Activated CD8-positive, alpha-beta T cell treated with anti-CD3 and anti-CD28 coated beads for 36 hours (primary cell): ENCODE results near the gene ZDHHC24. TPM values are rescaled to one million over a fixed set of nuclear protein-coding genes. Genes with fewer than 3 reads are reported as not detected.

Experiments used
- ATAC-seq: fragments of 200-7000 bp; cut with Tn5 transposase; one replicate; pipeline ENCODE4 v1.10.0; 2021; ENCODE audit warnings: mild to moderate bottlenecking, moderate library complexity
- CTCF ChIA-PET: fragments of 350-600 bp; sonication (Branson Sonifier 250); formaldehyde crosslinking; loops from one replicate; lab custom pipeline; 2021; ENCODE audit warnings: antibody characterized with exemption; lab: Charles Lee
- POLR2A ChIA-PET: fragments of 350-600 bp; sonication (Branson Sonifier 250); formaldehyde crosslinking; loops from one replicate; lab custom pipeline; 2021; ENCODE audit warnings: antibody characterized with exemption; lab: Charles Lee
- DNase-seq: peaks from one replicate; pipeline ENCODE4 v3.0.0-alpha.2; 2020
- H3K27ac Mint-ChIP-seq: one replicate; pipeline ENCODE4 v1.8.0; 2021; ENCODE audit warnings: mild to moderate bottlenecking, mixed read lengths
- H3K27me3 Mint-ChIP-seq: one replicate; pipeline ENCODE4 v1.8.0; 2021; ENCODE audit warnings: mixed read lengths
- H3K36me3 Mint-ChIP-seq: one replicate; pipeline ENCODE4 v1.8.0; 2021; ENCODE audit warnings: low read depth, mixed read lengths
- H3K4me1 Mint-ChIP-seq: one replicate; pipeline ENCODE4 v1.8.0; 2021; ENCODE audit warnings: low read depth, mixed read lengths
- H3K4me3 Mint-ChIP-seq: one replicate; pipeline ENCODE4 v1.8.0; 2021; ENCODE audit warnings: mild to moderate bottlenecking, moderate library complexity, mixed read lengths
- H3K9me3 Mint-ChIP-seq: one replicate; pipeline ENCODE4 v1.8.0; 2021; ENCODE audit warnings: mixed read lengths
- intact Hi-C: fragments of 100-400 bp; cut with micrococcal nuclease; formaldehyde crosslinking; loops from one replicate; pipeline ENCODE4 v1.10.0; 2022
- total RNA-seq, 2 experiments: library from RNA; stranded (reverse); gene quantifications; one replicate each; pipeline ENCODE4 v1.2.3, GENCODE V29; 2021
- TF ChIP-seq, protein P1 (sequence below): fragments of 200-600 bp; IDR thresholded peaks from one replicate; pipeline ENCODE4 v1.8.0; 2022; ENCODE audit warnings: antibody characterized with exemption, mild to moderate bottlenecking

The ZDHHC24 gene
- total RNA-seq, 2 experiments from 2014 or later, result 13.2 to 14.0 TPM

DNA sequence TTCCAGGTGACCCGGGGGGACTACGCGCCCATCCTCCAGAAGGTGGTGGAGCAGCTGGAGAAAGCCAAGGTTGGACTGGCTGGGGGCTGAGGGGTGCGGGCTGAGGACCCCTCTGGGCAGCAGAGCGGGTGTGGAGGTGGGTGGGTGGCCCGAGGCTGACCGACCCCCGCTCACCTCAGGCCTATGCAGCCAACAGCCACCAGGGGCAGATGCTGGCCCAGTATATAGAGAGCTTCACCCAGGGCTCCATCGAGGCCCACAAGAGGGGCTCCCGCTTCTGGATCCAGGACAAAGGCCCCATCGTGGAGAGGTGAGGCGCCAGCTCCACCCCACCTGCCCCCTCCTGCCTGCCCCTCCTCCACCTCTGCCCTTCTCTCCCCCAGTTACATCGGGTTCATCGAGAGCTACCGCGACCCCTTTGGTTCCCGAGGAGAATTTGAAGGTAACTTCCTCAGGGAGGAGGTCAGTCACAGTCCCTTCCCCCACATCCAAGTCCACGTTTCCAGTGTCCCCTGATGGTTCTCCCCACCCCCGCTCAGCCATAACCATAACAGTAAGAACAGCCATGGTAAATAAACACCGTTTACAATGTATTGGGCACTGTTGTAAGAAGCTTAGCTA, 54.4 kb downstream of the ZDHHC24 start:
- ChIA-PET CTCF (interaction anchor here (0.6 to 1.8 kb wide), 5 partner anchors 12 to 401 kb away, joined by 3 to 5 read pairs (median 3); no protein-coding TSS in a partner anchor), POLR2A (interaction anchor here (0.8 to 2.5 kb wide), 3 partner anchors 11 to 50 kb away, joined by 3 to 11 read pairs (median 3); partner anchors contain the start of gene DPP3)
- ATAC-seq, result peak; percentile 55
- no peaks in the 10 kb centered on the region for H3K9me3 Mint-ChIP-seq
- H3K27me3 Mint-ChIP-seq, result no peaks in the 10 kb centered on the region
- no peak overlapping the region for H3K27ac Mint-ChIP-seq
- no peaks in the 10 kb centered on the region for H3K4me1 Mint-ChIP-seq
- TF ChIP-seq, protein P1, sequence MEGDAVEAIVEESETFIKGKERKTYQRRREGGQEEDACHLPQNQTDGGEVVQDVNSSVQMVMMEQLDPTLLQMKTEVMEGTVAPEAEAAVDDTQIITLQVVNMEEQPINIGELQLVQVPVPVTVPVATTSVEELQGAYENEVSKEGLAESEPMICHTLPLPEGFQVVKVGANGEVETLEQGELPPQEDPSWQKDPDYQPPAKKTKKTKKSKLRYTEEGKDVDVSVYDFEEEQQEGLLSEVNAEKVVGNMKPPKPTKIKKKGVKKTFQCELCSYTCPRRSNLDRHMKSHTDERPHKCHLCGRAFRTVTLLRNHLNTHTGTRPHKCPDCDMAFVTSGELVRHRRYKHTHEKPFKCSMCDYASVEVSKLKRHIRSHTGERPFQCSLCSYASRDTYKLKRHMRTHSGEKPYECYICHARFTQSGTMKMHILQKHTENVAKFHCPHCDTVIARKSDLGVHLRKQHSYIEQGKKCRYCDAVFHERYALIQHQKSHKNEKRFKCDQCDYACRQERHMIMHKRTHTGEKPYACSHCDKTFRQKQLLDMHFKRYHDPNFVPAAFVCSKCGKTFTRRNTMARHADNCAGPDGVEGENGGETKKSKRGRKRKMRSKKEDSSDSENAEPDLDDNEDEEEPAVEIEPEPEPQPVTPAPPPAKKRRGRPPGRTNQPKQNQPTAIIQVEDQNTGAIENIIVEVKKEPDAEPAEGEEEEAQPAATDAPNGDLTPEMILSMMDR, result peak; percentile 32
- no peak for DNase-seq
- intact Hi-C loops, result no loop called here
- peaks cover 23% of the 10 kb centered on the region for H3K36me3 Mint-ChIP-seq
- no peak overlapping the region for H3K4me3 Mint-ChIP-seq

DNA sequence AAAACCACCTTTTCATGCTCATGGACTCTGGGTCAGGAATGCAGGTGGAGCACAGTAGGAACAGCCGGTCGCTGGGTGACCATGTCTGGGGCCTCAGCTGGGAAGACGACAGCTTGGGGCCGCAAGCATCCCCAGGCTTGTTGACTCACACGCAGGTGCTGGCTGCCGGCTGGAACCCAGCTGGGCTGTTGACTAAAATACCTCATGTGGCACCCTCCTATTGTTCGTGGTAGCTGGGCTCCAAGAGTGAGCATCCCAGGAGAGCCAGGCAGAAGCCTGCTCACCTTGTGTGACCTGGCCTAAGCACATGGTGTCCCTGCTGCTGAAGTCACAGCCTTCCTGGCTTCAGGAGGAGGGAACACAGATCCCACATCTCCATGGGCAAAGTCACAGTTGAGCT, 56.2 kb downstream of the ZDHHC24 start:
- TF ChIP-seq, protein P1, result no peak
- DNase-seq (no peak), ATAC-seq (no peak)
- no peak overlapping the region for H3K4me3 Mint-ChIP-seq
- H3K27ac Mint-ChIP-seq, result no peak overlapping the region
- H3K4me1 Mint-ChIP-seq, result peaks cover 2% of the 10 kb centered on the region
- peaks cover 16% of the 10 kb centered on the region for H3K36me3 Mint-ChIP-seq
- no peaks in the 10 kb centered on the region for H3K9me3 Mint-ChIP-seq
- ChIA-PET POLR2A (interaction anchor here (0.6 kb wide), 1 partner anchor 21 kb away, joined by 3 read pairs; the partner anchor contains the start of gene BBS1), CTCF (interaction anchor here (0.8 kb wide), 1 partner anchor 189 kb away, joined by 3 read pairs; no protein-coding TSS in a partner anchor)
- intact Hi-C loops, result loop anchor here (10.0 kb wide), 1 partner anchor 55 kb away; the partner anchor contains the start of genes ACTN3 and ZDHHC24
- H3K27me3 Mint-ChIP-seq, result no peaks in the 10 kb centered on the region

DNA sequence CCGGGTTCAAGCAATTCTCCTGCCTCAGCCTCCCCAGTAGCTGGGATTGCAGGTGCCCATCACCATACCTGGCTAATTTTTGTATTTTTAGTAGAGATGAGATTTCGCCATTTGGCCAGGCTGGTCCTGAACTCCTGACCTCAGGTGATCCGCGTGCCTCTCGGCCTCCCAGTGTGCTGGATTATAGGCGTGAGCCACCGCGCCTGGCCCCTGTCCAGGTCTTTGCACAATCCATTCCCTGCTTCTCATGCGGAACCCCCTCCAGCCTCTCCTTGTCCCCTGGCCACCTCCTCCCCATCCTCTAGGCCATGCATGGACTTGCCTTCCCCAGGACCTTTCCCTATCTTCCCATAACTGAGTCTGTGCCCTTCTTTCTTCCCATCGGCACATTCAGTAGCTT, 56.9 kb downstream of the ZDHHC24 start:
- peaks cover 16% of the 10 kb centered on the region for H3K36me3 Mint-ChIP-seq
- no peaks in the 10 kb centered on the region for H3K9me3 Mint-ChIP-seq
- intact Hi-C loops, result loop anchor here (10.0 kb wide), 1 partner anchor 56 kb away; the partner anchor contains the start of genes ACTN3 and ZDHHC24
- no peak for ATAC-seq
- ChIA-PET CTCF (no interaction called here), POLR2A (interaction anchor here (0.6 kb wide), 1 partner anchor 21 kb away, joined by 3 read pairs; the partner anchor contains the start of gene BBS1)
- no peak for DNase-seq
- no peak overlapping the region for H3K27ac Mint-ChIP-seq
- peaks cover 3% of the 10 kb centered on the region for H3K4me1 Mint-ChIP-seq
- TF ChIP-seq, protein P1, result no peak
- no peaks in the 10 kb centered on the region for H3K27me3 Mint-ChIP-seq
- no peak overlapping the region for H3K4me3 Mint-ChIP-seq

DNA sequence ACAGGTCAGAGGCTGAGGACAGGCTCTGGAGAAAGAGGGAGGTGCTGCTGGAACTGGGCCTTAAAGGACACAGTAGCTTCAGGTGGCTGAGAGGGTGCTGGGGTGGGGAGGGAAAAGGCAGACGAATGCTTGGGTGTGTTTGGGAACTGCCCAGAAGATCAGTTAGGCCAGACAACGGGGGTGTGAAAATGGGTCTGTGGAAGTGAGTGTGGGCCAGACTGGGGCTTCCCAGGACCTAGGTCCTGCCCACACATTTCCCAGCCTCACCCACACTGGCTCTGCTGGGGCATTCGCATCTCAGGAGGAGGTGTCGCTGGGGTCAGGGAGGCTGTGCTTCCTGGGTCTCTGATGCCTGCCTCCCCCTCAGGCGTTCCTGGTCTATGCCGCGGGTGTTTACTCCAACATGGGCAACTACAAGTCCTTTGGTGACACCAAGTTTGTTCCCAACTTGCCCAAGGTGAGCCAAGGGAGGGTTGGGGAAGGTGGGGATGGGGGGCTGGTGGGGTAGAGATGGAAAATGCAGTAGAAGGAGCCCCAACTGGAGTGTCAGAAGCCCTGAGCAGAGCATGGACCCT, 61.0 kb downstream of the ZDHHC24 start:
- POLR2A ChIA-PET, result interaction anchor here (1.0 kb wide), 1 partner anchor 140 kb away, joined by 3 read pairs; no protein-coding TSS in a partner anchor
- Mint-ChIP-seq H3K9me3 (no peaks in the 10 kb centered on the region), H3K27ac (peak overlapping the region; percentile 55), H3K36me3 (peaks cover 10% of the 10 kb centered on the region), H3K4me3 (no peak overlapping the region), H3K27me3 (no peaks in the 10 kb centered on the region), H3K4me1 (peaks cover 17% of the 10 kb centered on the region)
- CTCF ChIA-PET, result interaction anchor here (1.4 kb wide), 1 partner anchor 78 kb away, joined by 4 read pairs; no protein-coding TSS in a partner anchor
- TF ChIP-seq, protein P1, result no peak
- no peak for DNase-seq
- intact Hi-C loops, result loop anchor here (10.0 kb wide), 1 partner anchor 60 kb away; the partner anchor contains the start of genes ACTN3 and ZDHHC24
- ATAC-seq, result no peak
